SK-N-SH (cell line): ENCODE measurements around the gene SVIL.

Experiments
- EP300 ChIP-seq, 2 experiments: IDR thresholded peaks; 2 replicates each; pipeline versions ENCODE4 v1.4.0 to v1.6.1; 2012; ENCODE audit warnings: borderline replicate concordance in 1 of 2, low read depth in 1 of 2, low read length in 1 of 2
- RCOR1 ChIP-seq: fragments of 150-350 bp; IDR thresholded peaks from 2 replicates; pipeline ENCODE4 v1.6.1; 2017; ENCODE audit warnings: antibody characterized with exemption, low read length
- RFX5 ChIP-seq: IDR thresholded peaks from 2 replicates; pipeline ENCODE4 v1.6.1; 2012; ENCODE audit warnings: mild to moderate bottlenecking, improper control_type of control experiment, low read length
- SMC3 ChIP-seq: IDR thresholded peaks from 2 replicates; pipeline ENCODE4 v1.6.1; 2012; ENCODE audit warnings: low read depth, low read length, improper control_type of control experiment
- TF ChIP-seq, protein P1 (sequence below): fragments of 150-350 bp; IDR thresholded peaks from 2 replicates; pipeline ENCODE4 v1.6.1; 2017; ENCODE audit warnings: antibody characterized with exemption, low read length, low read depth, borderline replicate concordance
- TF ChIP-seq, protein P2 (sequence below): fragments of 200-600 bp; sonication (generic); IDR thresholded peaks from 2 replicates; pipeline ENCODE4 v1.6.1; 2017; ENCODE audit warnings: antibody characterized with exemption, mild to moderate bottlenecking, moderate library complexity
- TF ChIP-seq, protein P3 (sequence below): fragments of 150-350 bp; IDR thresholded peaks from 2 replicates; pipeline ENCODE4 v1.6.1; 2016; ENCODE audit warnings: mild to moderate bottlenecking, low read depth, low read length
- TF ChIP-seq, protein P4 (sequence below): IDR thresholded peaks from 2 replicates; pipeline ENCODE4 v1.4.0; 2012; ENCODE audit warnings: low read depth

DNA sequence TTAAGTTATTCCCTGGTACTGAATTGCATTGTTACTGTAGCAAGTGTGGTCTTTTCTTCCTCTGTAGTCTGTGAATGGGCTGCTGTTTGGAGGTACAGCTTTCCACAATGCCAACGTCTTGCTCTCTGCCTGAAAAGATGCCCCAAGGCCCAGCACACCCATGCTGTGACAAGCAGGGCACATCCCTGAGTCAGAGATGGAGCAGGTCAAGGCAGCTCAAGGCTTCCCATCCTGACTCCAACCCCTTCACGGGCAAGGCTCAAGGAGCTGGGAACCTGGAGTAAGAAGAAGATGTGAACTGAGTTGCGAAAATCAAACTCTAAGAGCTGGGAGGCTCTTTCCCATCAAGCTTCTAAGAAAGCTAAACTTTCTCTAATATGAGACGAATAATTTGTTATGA, 27.2 kb downstream of the SVIL start:
- TF ChIP-seq RCOR1: no peak
- TF ChIP-seq, protein P1, sequence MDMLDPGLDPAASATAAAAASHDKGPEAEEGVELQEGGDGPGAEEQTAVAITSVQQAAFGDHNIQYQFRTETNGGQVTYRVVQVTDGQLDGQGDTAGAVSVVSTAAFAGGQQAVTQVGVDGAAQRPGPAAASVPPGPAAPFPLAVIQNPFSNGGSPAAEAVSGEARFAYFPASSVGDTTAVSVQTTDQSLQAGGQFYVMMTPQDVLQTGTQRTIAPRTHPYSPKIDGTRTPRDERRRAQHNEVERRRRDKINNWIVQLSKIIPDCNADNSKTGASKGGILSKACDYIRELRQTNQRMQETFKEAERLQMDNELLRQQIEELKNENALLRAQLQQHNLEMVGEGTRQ: no peak
- TF ChIP-seq, protein P2, sequence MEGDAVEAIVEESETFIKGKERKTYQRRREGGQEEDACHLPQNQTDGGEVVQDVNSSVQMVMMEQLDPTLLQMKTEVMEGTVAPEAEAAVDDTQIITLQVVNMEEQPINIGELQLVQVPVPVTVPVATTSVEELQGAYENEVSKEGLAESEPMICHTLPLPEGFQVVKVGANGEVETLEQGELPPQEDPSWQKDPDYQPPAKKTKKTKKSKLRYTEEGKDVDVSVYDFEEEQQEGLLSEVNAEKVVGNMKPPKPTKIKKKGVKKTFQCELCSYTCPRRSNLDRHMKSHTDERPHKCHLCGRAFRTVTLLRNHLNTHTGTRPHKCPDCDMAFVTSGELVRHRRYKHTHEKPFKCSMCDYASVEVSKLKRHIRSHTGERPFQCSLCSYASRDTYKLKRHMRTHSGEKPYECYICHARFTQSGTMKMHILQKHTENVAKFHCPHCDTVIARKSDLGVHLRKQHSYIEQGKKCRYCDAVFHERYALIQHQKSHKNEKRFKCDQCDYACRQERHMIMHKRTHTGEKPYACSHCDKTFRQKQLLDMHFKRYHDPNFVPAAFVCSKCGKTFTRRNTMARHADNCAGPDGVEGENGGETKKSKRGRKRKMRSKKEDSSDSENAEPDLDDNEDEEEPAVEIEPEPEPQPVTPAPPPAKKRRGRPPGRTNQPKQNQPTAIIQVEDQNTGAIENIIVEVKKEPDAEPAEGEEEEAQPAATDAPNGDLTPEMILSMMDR: no peak
- TF ChIP-seq EP300 (IDR thresholded peaks at IDR 0.05; ENCODE audit: borderline replicate concordance in 1 of 2, low read depth in 1 of 2, low read length in 1 of 2): no peak
- TF ChIP-seq, protein P3, sequence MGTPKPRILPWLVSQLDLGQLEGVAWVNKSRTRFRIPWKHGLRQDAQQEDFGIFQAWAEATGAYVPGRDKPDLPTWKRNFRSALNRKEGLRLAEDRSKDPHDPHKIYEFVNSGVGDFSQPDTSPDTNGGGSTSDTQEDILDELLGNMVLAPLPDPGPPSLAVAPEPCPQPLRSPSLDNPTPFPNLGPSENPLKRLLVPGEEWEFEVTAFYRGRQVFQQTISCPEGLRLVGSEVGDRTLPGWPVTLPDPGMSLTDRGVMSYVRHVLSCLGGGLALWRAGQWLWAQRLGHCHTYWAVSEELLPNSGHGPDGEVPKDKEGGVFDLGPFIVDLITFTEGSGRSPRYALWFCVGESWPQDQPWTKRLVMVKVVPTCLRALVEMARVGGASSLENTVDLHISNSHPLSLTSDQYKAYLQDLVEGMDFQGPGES: no peak
- TF ChIP-seq, protein P4, sequence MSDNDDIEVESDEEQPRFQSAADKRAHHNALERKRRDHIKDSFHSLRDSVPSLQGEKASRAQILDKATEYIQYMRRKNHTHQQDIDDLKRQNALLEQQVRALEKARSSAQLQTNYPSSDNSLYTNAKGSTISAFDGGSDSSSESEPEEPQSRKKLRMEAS: no peak
- TF ChIP-seq RFX5: no peak
- TF ChIP-seq SMC3: no peak
